Stimulated activated CD4-positive, alpha-beta T cell treated with anti-CD3 and anti-CD28 coated beads, Interleukin-12 subunit alpha, Interleukin-12 subunit beta, amount 100 ng/mL, for 48 hours (primary cell): Measurements from ENCODE around the gene ADGRL4.
"Not testable (repeated sequence)": the region's sequence is repeated elsewhere in the genome, so short reads cannot be mapped to it uniquely, and the experiment has no call there.

ENCODE experiments used
- DNase-seq, 3 donors: peaks; one replicate each; pipeline ENCODE4 v3.0.0-alpha.2; 2020; ENCODE audit warnings: low read depth in 2 of 3, low spot score in 1 of 3

Gene ADGRL4

GRCh38 chr1:78918157-78918556 is 88.4 kb downstream of the ADGRL4 start:
- no peak for DNase-seq

DNA sequence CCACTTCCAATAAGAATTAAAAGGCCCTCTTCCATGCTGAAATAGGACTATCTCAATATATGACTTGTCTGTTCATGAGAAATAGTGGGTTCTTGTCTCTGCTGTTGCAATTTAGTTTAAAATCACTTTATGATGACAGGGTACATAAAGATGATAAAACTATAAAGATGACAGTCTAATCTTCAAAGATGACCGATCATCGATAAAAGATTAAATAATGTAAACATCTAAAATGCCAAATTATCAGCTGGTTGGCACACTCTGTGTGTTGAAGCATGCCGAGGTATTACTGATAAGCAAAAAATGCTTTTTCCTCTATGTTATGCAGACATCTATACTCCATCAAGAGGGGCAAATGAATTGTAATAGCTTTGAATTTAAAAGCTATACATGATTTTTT is 89.5 kb downstream of the ADGRL4 start:
- DNase-seq = no peak

DNA sequence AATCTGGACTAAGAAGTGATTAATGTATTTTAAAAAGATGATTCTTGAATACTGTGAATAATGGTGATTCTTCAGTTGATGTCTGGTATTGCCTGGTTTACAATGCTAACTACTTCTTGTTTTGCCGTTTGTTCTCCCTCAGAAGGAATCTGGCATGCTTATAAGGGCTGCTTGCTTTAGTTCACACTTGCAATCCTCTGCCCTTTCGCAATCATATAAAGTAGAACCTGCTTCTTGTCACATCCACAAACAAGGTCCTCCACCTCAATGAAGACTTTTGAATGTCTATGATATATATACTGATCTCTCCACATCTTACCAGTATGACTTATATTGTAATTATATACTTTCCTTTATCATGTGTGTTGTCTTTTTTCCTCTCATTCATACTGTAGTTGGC is 92.6 kb downstream of the ADGRL4 start:
- DNase-seq = no peak

DNA sequence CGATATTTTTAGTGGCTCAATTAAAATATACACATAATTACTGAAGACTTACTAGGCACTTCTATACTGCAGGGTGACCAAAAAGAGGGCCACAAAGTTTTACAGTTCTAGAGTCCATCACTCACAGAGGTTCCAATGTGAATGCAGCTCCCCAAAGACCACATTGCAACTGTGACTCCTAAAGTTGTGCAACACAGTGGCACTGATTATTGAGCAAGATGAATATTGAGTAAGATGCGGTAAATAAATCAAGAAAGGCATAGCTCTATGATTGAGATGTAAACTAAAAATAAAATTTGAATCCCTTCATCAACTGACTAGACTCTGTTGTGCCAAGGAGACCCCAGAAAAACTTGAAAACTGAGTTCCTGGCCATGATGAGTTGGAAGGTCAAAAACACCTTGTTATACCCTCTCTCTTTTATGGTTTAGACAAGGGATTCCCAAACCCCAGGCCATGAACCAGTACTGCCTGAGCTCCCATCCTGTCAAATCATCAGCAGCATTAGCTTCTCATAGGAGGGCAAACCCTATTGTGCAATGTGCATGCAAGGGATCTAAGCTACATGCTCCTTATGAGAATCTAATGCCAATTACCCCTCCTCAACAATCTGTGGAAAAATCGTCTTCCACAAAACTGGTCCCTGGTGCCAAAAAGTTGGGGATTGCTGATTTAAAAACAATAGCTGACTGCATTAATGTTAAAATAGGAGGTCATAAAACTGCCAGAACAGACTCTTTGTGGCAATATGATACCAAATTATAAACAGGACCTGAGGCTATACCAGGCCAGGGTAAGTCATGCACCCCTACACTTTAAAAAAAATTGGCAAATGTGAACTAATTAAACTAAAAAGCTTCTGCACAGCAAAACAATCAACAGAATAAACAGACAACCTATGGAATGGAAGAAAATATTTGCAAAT is 94.3 kb downstream of the ADGRL4 start:
- no peak for DNase-seq

GRCh38 chr1:78902641-78903040 is 103.9 kb downstream of the ADGRL4 start:
- DNase-seq = no peak

DNA sequence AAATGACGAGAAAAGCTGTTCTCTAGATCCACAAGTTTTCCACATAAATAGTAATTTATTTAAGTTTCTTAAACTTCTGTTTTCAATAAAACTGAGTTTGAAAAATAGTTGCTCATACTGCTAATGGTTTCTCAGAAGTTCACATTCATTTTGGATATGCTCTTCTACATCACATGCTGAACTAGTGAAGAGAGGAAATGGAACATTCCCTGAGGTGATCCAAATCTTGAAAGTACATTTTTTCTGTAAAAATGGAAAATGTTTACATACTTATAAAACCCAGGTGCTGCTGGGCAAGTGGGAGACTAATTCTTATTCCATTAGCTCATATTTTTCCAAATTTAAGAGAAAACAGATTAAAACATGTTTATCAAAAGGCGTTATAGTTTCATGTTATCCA is 111.7 kb downstream of the ADGRL4 start:
- DNase-seq = no peak

GRCh38 chr1:78892260-78892840 is 114.2 kb downstream of the ADGRL4 start:
- no peak for DNase-seq

- no peak for DNase-seq
These were observed 119.1 kb downstream of the ADGRL4 start for GRCh38 chr1:78887458-78887857.

DNA sequence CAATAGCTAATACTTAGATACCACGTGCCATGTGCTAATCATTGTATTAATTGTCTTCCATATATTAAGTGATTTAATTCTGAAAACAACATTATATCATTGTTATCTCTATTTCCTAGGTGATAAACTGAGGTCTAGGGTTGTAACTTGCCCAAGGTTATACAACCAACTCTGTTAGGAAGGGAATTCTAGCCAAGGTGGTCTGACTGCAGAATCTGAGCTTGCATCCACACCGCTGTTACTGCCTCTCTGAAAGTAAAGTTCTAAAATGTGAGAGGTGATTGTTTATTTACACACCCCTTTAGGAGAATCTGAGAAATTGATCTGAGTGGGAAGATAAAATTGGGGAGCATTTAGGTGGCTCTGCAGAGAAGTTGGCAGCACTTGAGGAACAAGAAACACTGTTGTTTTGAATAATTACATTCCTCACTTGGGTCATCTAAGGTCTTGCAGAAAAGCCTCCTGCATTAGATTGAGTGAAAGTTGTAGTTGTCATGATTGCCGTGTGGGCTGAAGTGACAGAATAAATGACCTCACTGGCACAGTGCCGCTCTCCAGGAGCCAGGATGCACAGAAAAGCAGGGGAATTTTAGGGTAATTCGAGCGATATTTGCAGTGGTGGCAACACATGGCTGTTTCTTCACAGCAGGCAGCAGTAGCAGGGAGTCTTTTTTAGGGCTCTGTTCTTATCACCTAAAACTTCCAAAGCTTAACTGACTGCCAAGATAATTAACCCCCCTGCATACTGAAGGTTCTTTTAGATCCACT is 121.7 kb downstream of the ADGRL4 start:
- DNase-seq = no peak

- DNase-seq = no peak
These were observed 126.3 kb downstream of the ADGRL4 start for GRCh38 chr1:78880223-78880622.

GRCh38 chr1:78875986-78876385 is 130.5 kb downstream of the ADGRL4 start:
- DNase-seq = not testable (repeated sequence)

DNA sequence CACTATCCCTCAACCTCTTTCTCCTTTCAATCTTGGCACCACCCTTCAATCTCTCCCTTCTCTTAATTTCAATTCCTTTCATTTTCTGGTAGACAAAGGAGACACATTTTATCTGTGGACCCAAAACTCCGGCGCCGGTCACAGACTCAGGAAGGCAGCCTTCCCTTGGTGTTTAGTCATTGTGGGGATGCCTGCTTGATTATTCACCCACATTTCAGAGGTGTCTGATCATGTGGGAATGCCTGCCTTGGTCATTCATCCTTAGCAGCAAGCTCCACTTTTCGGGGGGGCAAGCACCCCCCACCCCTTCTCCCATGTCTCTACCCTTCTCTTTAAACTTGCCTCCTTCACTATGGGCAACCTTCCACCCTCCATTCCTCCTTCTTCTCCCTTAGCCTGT is 133.7 kb downstream of the ADGRL4 start:
- DNase-seq = not testable (repeated sequence)

- DNase-seq = no peak
These were observed 135.3 kb downstream of the ADGRL4 start for GRCh38 chr1:78871249-78871648.

GRCh38 chr1:78869136-78869535 is 137.4 kb downstream of the ADGRL4 start:
- no peak for DNase-seq

GRCh38 chr1:78864175-78864574 is 142.4 kb downstream of the ADGRL4 start:
- no peak for DNase-seq

- DNase-seq = no peak
These were observed 150.4 kb downstream of the ADGRL4 start for GRCh38 chr1:78856096-78856495.

DNA sequence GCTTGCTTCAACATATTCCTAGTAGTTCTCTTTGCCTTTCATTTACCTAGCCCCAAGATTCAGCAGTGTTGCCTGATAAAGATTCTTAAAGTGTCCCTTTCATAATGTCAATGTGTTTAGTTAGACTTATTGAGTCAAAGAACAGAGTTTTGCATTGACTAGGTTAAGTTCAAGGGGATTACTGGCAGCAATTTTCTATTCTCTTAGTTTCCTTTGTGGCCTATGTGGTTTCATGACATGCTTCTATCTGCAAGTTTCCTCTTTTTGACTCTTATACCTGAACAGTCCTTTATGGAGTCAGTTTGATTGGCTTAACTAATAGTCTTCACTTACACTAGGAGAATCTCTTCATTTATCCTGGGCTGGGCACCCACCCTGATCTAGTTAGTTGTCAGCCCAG is 151.3 kb downstream of the ADGRL4 start:
- no peak for DNase-seq

GRCh38 chr1:78854556-78854955 is 152.0 kb downstream of the ADGRL4 start:
- DNase-seq = no peak

DNA sequence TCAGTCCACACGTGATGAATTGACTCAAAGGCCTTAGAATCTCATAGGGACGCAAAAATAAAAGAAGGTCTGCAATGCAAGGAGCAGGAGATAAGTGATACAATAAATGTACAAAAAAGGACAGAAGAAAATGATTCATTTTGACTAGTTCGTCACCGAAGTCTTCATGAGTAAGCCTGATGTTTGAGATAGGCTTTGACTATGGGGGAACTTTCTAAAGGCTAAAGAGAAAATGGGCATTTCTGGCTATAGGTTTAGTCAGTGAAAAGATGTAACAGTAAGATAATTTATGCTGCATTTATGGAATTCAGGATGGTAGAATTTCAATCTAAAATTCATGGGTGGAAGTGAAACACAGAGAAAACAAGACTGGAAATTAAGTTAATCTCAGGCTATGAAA is 163.0 kb downstream of the ADGRL4 start:
- no peak for DNase-seq

DNA sequence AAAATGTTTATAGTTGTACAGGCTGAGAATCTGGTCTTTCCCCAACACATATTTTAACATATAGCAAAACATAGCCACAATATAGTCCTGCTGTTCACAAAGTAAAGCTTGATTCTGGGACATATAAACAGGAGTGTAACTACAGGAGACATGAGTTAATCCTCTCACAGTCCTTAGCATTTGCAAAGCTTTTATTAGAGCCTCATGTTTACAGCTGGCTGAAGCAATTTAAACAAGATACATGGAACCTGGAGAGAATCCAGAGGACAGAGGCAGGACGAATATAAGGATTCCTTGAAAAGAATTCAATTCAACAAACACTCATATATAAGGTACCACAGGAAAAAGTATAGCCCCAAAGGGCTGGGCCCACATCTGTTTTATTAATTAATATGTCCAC is 163.4 kb downstream of the ADGRL4 start:
- no peak for DNase-seq

DNA sequence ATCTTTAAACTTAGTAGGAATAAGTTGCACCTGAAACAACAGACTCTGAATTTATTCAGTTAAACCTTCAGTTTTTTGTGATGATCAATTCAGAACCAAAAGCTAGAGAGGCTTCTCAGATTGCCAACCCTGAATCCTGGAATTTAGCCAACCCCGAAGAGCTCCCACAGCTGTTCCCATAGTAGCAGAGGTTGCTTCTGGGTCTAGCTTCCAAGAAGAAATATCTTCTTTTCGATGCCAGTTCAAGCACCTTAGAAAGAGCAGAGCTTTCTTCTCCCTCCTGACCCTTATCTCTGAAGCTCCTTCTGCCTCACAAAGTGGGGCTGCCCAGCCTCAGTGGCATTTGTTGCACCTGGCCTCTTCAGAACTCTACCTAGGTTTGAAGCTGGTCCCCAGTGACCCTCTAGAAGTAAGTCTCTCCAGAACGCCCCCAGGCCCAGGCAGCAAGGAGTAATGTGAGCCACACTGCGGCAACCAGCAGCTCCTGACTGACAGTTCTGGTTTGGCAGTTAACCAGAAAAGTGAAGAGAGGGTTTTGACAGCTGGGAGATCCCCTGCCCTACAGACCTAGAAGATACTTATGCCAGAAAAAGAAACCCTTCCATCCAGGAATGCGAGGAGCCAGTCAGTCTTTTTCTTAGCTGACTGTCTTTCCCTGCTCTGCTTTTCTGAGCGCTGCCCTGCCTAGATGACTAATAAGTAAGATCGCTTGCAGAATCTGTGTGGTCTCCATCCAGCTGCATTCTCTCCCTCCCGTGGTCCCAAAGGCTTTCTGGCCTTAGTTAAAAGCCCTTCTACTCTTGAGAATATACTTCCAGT is 165.9 kb downstream of the ADGRL4 start:
- no peak for DNase-seq
